Cardiac fibroblast (primary cell): Measurements from ENCODE around the gene LTBP4.
A peak's percentile ranks its signal among the peaks of the same experiment; 100 is the strongest.

Experiments used
- DNase-seq, 2 donors: peaks; one replicate each; pipeline versions ENCODE4 v3.0.0 to v3.0.0-alpha.2; 2010; ENCODE audit warnings: low read depth in 2 of 2
- H3K4me3 ChIP-seq, 2 donors: replicated peaks in 1 of 2; 1 replicate in 1 of 2; 2 replicates in 1 of 2; pipeline ENCODE4 v1.5.1; 2011; ENCODE audit warnings: low read depth in 2 of 2, low read length in 2 of 2, mild to moderate bottlenecking in 2 of 2, moderate library complexity in 1 of 2
- TF ChIP-seq, protein P1 (sequence below): IDR thresholded peaks from one replicate; pipeline ENCODE4 v1.5.1; 2011; ENCODE audit warnings: low read depth, mild to moderate bottlenecking, low read length, inconsistent platforms

LTBP4 gene

DNA sequence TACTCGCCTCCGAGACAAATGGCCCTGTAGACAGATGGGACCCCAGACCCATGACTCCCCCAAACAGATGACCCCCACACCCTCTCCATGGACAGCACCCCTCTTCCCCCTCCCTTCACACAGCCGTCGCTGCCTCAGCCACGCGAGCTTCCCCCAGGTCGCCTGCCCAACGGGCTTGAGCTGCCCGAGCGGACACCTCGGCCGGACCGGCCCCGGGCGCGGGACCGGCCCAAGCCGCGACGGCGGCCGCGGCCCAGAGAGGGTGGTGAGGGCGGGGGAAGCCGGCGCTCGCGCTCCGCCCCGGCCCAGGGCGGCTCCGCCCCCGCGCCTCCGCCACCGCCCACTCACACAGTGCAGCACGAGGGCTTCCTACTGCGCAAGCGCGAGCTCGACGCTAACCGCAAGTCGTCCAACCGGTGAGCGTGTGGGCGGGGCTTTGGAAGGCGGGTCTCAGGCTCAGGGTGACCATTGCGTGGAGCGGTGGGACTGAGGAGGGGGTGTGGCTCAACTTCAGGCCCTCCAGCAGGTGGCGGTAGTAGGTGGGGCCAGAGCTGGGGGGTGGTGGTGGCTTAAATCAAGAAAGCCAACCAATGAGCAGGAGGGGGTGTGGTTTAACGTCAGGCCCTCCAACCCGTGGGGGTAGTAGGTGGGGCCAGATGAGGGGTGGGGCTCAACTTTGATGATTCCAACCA lies 30.7 kb upstream of the LTBP4 start:
- TF ChIP-seq, protein P1, sequence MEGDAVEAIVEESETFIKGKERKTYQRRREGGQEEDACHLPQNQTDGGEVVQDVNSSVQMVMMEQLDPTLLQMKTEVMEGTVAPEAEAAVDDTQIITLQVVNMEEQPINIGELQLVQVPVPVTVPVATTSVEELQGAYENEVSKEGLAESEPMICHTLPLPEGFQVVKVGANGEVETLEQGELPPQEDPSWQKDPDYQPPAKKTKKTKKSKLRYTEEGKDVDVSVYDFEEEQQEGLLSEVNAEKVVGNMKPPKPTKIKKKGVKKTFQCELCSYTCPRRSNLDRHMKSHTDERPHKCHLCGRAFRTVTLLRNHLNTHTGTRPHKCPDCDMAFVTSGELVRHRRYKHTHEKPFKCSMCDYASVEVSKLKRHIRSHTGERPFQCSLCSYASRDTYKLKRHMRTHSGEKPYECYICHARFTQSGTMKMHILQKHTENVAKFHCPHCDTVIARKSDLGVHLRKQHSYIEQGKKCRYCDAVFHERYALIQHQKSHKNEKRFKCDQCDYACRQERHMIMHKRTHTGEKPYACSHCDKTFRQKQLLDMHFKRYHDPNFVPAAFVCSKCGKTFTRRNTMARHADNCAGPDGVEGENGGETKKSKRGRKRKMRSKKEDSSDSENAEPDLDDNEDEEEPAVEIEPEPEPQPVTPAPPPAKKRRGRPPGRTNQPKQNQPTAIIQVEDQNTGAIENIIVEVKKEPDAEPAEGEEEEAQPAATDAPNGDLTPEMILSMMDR, result peak; percentile 40
- peak overlapping the region; percentile 52 to 60 for H3K4me3 ChIP-seq

DNA sequence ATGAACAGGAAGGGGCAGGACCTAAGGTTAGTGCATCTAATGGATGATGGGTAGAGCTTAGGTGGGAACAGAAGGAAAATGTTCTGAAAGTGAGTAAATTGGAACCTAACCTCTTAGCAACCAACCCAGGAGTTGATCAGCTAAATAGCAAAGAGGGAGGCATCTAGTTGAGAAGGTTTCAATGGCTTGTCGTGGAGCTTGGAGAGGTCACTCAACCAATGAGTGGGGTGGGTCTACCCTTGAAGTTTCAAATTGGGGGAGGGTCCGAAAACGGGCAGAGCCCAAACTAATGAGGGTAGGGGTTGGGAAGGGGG lies 30.2 kb upstream of the LTBP4 start:
- H3K4me3 ChIP-seq, result no peak overlapping the region
- TF ChIP-seq, protein P1, result no peak
- DNase-seq, result no peak

More for the DNA sequence above, 30.7 kb upstream of the LTBP4 start:
- DNase-seq, result peak; percentile 100

DNA sequence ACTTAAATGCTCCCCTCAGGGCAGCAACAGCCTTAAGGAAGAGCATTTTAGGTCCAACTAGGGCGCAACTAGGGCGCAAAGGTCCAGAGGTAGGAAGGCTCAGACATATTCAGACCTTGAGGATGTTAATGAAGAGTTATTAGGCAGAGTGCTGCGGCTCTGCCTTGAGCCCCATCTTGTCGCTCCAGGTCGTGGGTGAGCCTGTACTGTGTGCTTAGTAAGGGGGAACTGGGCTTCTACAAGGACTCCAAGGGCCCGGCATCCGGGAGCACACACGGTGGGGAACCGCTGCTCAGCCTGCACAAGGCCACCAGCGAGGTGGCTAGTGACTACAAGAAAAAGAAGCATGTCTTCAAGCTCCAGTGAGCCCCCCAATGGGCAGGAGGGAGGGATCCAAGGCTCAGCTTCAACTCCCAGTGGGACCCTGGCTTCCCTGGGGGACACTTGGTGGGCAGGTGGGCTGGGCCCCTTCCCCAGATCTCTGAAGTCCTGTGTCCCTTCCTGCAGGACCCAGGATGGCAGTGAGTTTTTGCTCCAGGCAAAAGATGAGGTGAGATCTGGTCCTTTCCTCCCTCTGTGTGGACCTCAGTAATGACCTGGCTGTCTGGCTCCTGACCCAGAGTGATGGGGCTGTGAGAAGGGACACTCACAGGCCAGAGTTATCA lies 29.2 kb upstream of the LTBP4 start:
- no peak for DNase-seq
- TF ChIP-seq, protein P1, result no peak
- H3K4me3 ChIP-seq, result no peak overlapping the region

DNA sequence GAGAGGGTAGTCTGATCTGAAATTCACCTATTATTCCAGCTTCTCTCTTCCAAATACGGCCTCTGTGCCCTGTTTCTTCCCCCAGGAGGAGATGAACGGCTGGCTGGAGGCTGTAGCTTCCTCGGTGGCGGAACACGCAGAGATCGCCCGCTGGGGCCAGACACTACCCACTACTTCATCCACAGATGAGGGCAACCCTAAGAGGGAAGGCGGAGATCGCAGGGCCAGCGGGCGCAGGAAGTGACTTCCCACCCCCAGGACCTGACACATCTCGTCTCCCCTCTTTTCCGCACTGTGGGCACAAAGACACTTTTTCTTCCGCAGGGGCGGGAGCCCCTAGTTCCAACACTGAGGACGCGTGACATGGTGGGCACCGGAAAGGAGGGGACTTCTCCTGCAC lies 25.8 kb upstream of the LTBP4 start:
- TF ChIP-seq, protein P1, result no peak
- no peak overlapping the region for H3K4me3 ChIP-seq
- no peak for DNase-seq

DNA sequence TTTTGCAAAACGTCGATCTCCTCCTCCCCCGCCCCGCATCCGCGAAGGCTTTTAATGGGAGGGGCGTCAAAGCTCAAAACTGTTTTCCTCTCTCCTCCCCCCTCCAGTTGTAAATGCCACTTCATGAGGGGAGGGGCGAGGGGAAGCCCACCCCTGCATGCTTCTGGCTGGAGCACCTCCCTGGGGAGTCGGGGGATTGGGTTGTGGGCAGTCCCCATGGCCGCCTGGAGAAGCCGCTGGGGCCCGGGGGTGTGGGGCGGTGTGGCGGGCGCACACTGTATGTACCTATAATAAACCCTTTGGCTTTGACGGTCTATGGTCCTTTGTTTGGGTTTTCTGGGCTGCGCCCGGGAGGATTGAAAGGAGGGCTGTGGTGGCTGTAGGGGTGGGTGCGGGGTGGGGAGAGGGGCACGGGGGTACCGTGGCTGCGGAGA lies 25.0 kb upstream of the LTBP4 start:
- DNase-seq, result no peak
- TF ChIP-seq, protein P1, result no peak
- peak overlapping the region; percentile 25 to 91 for H3K4me3 ChIP-seq

DNA sequence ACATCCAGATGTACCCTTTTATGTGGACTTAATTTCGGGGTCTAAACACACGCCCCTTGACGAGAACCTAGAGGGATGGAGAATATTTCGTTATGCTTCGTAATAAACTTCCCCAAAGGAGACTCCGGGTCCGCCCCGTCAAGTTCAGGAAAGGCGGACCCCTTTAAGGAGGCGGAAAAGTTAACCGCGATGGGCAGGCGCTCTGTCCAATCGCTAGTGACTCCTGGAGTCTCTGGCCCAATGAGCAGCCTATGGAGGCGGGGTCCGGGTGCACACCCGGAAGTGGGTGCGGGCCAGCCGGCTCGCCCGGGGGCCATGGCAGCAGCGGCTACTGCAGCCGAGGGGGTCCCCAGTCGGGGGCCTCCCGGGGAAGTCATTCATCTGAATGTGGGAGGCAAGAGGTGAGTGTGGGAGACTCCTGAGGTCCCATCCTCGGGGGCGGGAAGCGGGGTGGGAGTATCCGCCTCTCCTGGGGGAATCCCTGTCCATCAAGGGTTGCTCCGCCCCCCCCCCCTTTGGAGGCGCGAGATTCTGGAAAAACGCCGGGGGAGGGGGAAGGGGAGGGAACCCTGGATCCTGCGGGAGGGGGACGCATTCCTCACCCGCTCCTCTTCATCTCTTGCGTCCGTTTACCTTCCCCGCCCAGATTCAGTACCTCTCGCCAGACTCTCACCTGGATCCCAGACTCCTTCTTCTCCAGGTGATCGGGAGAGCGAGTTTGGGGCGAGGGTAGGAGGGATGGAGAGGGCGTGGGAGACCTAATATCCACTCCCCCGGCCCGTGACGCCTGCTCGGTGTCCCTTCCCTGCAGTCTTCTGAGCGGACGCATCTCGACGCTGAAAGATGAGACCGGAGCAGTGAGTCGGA lies 24.4 kb upstream of the LTBP4 start, which contains the start of gene SHKBP1:
Gene SHKBP1, plus strand, starts transcription at position 289 of the 867 bp plus-strand sequence. Its CDS starts 27 bp downstream, at position 316.
- TF ChIP-seq, protein P1, result no peak
- H3K4me3 ChIP-seq, result peak within 1 kb of the TSS; percentile 89 to 91
- DNase-seq, result peak; percentile 97
